Endothelial cell of umbilical vein (primary cell): ENCODE results near the gene HSH2D. TPM values are rescaled to one million over a fixed set of nuclear protein-coding genes. Genes with fewer than 3 reads are reported as not detected.

Source experiments
- BruUV-seq: library from RNA; stranded (reverse); fragments of 400-500 nt; replicated peaks from 2 replicates; lab custom pipeline; 2021; lab: Mats Ljungman, UMichigan
- CTCF ChIA-PET: fragments of 300-600, 350-600 bp; sonication (Branson Sonifier 250); formaldehyde crosslinking; loops from one replicate; lab custom pipeline; 2021; ENCODE audit warnings: antibody characterized with exemption, inconsistent platforms; lab: Charles Lee
- POLR2A ChIA-PET: fragments of 300-600, 350-600 bp; sonication (Branson Sonifier 250); formaldehyde crosslinking; loops from one replicate; lab custom pipeline; 2021; ENCODE audit warnings: antibody characterized with exemption, inconsistent platforms; lab: Charles Lee
- DNase-seq: peaks from one replicate; pipeline ENCODE4 v3.0.0-alpha.2; 2011; ENCODE audit warnings: low read depth, low spot score
- FAIRE-seq: peaks from 2 replicates; lab custom pipeline; 2011; peaks lifted over from hg19 to GRCh38; lab: Jason Lieb, UNC
- H2AFZ ChIP-seq: 2 replicates; pipeline ENCODE4 v1.6.0; 2012; ENCODE audit warnings: low read depth, low read length, control low read depth, inconsistent platforms
- H3K27ac ChIP-seq: 2 replicates; pipeline ENCODE4 v1.5.1; 2011; ENCODE audit warnings: low read depth, mild to moderate bottlenecking, control low read depth, low read length, moderate library complexity; ENCODE audit not compliant: insufficient read depth
- H3K27me3 ChIP-seq, 2 experiments: 2 replicates each; pipeline versions ENCODE4 v1.6.0 to v1.6.1; 2011; ENCODE audit warnings: low read length in 2 of 2, mixed read lengths in 1 of 2; ENCODE audit not compliant: control insufficient read depth in 2 of 2, insufficient read depth in 2 of 2
- H3K36me3 ChIP-seq, 2 experiments: 2 replicates in 1 of 2; 3 replicates in 1 of 2; pipeline ENCODE4 v1.5.1; 2011; ENCODE audit warnings: low read length in 2 of 2, mild to moderate bottlenecking in 1 of 2, moderate library complexity in 1 of 2; ENCODE audit not compliant: control insufficient read depth in 2 of 2, insufficient read depth in 2 of 2; ENCODE audit errors: extremely low read depth in 1 of 2
- H3K4me1 ChIP-seq: 3 replicates; pipeline ENCODE4 v1.5.1; 2011; ENCODE audit warnings: mild to moderate bottlenecking, low read length; ENCODE audit not compliant: control insufficient read depth, insufficient read depth; ENCODE audit errors: extremely low read depth
- H3K4me2 ChIP-seq: 2 replicates; pipeline ENCODE4 v1.6.1; 2011; ENCODE audit warnings: low read length, control low read depth, mixed read lengths; ENCODE audit not compliant: insufficient read depth
- H3K4me3 ChIP-seq, 3 experiments: fragments of 200-600 bp in 1 of 3; sonication (generic), shearing (Covaris generic) in 1 of 3; replicated peaks in 1 of 3; 2 replicates each; pipeline ENCODE4 v1.5.1; 2011 to 2016; ENCODE audit warnings: control low read depth in 3 of 3, low read length in 3 of 3, mild to moderate bottlenecking in 2 of 3, inconsistent platforms in 1 of 3, low read depth in 1 of 3, moderate library complexity in 1 of 3; ENCODE audit not compliant: insufficient read depth in 1 of 3
- H3K79me2 ChIP-seq: 2 replicates; pipeline ENCODE4 v1.6.0; 2012; ENCODE audit warnings: low read length, inconsistent platforms; ENCODE audit not compliant: control insufficient read depth, insufficient read depth
- H3K9ac ChIP-seq: replicated peaks from 2 replicates; pipeline ENCODE3; 2011; ENCODE audit warnings: low read length, control low read depth; ENCODE audit not compliant: insufficient read depth; ENCODE audit errors: extremely low read depth
- H3K9me1 ChIP-seq: replicated peaks from 3 replicates; pipeline ENCODE4 v1.6.0; 2011; ENCODE audit warnings: mild to moderate bottlenecking, low read length; ENCODE audit not compliant: control insufficient read depth, insufficient read depth; ENCODE audit errors: extremely low read depth
- H3K9me3 ChIP-seq: replicated peaks from 2 replicates; pipeline ENCODE4 v1.5.1; 2012; ENCODE audit warnings: low read length, inconsistent platforms; ENCODE audit not compliant: control insufficient read depth, insufficient read depth
- H4K20me1 ChIP-seq: replicated peaks from 2 replicates; pipeline ENCODE3; 2011; ENCODE audit warnings: mild to moderate bottlenecking, low read length; ENCODE audit not compliant: control insufficient read depth, insufficient read depth; ENCODE audit errors: extremely low read depth
- FOS ChIP-seq: IDR thresholded peaks from 2 replicates; pipeline ENCODE4 v1.6.1; 2011; ENCODE audit warnings: mild to moderate bottlenecking, low read length, moderate library complexity, borderline replicate concordance; ENCODE audit not compliant: insufficient read depth
- GATA2 ChIP-seq: IDR thresholded peaks from 2 replicates; pipeline ENCODE4 v1.7.0; 2011; ENCODE audit warnings: low read depth, mild to moderate bottlenecking, moderate library complexity, mixed read lengths, low read length; ENCODE audit not compliant: insufficient read length, insufficient read depth
- JUN ChIP-seq: IDR thresholded peaks from 2 replicates; pipeline ENCODE4 v1.6.1; 2011; ENCODE audit warnings: borderline replicate concordance, low read depth; ENCODE audit not compliant: insufficient read length, insufficient read depth
- MYC ChIP-seq: IDR thresholded peaks from one replicate; pipeline ENCODE4 v1.6.1; 2011; ENCODE audit warnings: mild to moderate bottlenecking, low read depth, low read length
- POLR2A ChIP-seq: IDR thresholded peaks from 2 replicates; pipeline ENCODE4 v1.6.1; 2012; ENCODE audit warnings: low read depth, mild to moderate bottlenecking, control low read depth, low read length
- POLR2AphosphoS5 ChIP-seq: IDR thresholded peaks from 2 replicates; pipeline ENCODE4 v1.6.1; 2012; ENCODE audit warnings: low read depth, mild to moderate bottlenecking, control low read depth, low read length, moderate library complexity; ENCODE audit not compliant: insufficient read depth
- dilution Hi-C: fragments of 300-500 bp; cut with MboI; formaldehyde crosslinking; loops from one replicate; pipeline ENCODE4 v1.15.0; 2019; ENCODE audit warnings: low sequenced_read_pairs; ENCODE audit not compliant: extremely low pct_ligation_motif_present
- intact Hi-C: fragments of 100-400 bp; cut with micrococcal nuclease; formaldehyde crosslinking; loops from one replicate; pipeline ENCODE4 v1.10.0; 2022
- polyA plus RNA-seq, 4 experiments: library from polyadenylated mRNA; depleted of rRNA in 3 of 4; stranded (reverse) in 3 of 4; unstranded in 1 of 4; fragments of >200 nt; gene quantifications; 2 replicates each; pipeline versions ENCODE4 v1.2.1 to v1.2.3, GENCODE V29; 2011 to 2012; ENCODE audit warnings: missing spikeins in 1 of 4
- total RNA-seq: library from RNA; stranded (reverse); gene quantifications from 2 replicates; pipeline ENCODE4 v1.2.3, GENCODE V29; 2021
- TF ChIP-seq, protein P1 (sequence below): IDR thresholded peaks from 2 replicates; pipeline ENCODE4 v1.6.1; 2011; ENCODE audit not compliant: insufficient read depth, insufficient read length
- TF ChIP-seq, protein P2 (sequence below), 2 donors: IDR thresholded peaks; 1 replicate in 1 of 2; 2 replicates in 1 of 2; pipeline ENCODE4 v1.5.1; 2011; ENCODE audit warnings: low read length in 2 of 2, mild to moderate bottlenecking in 2 of 2, moderate library complexity in 2 of 2, control low read depth in 1 of 2, inconsistent platforms in 1 of 2, low read depth in 1 of 2; ENCODE audit not compliant: insufficient read depth in 1 of 2; ENCODE audit errors: extremely low read depth in 1 of 2

Gene HSH2D
- total and polyA plus RNA-seq, 2 donors (not counting 3 experiments of a cell fraction or from before 2014, with no cell fraction given): not detected

DNA sequence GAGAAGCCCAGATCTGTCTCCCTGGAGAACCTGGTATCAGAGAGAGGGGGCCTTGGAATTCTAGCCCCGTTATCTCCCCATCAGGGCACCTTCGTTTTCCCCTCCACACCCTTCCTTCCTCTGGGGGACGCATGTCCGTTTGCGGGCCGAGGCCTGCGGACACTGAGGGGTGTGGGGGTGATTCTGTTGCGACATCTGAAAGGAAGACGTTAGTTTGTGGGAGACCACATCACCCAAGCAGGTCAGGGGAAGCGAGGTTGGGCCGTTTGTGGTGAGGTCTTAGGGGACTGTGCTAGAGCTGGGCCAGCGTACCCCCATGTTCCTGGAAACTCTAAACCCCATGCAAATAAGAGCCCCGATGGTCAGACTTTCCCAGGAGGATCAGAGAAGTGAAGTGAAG lies 3.7 kb upstream of the HSH2D start:
- FAIRE-seq: no peak
- no peak overlapping the region for H3K4me2 ChIP-seq
- H3K9me1 ChIP-seq: no peaks in the 10 kb centered on the region
- no peak overlapping the region for H3K9ac ChIP-seq
- ChIA-PET POLR2A (no interaction called here), CTCF (no interaction called here)
- intact Hi-C loops: no loop called here
- TF ChIP-seq JUN: no peak
- TF ChIP-seq GATA2: no peak
- TF ChIP-seq, protein P1, sequence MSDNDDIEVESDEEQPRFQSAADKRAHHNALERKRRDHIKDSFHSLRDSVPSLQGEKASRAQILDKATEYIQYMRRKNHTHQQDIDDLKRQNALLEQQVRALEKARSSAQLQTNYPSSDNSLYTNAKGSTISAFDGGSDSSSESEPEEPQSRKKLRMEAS: no peak
- no peak for TF ChIP-seq POLR2AphosphoS5
- TF ChIP-seq MYC: no peak
- TF ChIP-seq POLR2A: no peak
- no peak for TF ChIP-seq FOS
- TF ChIP-seq, protein P2, sequence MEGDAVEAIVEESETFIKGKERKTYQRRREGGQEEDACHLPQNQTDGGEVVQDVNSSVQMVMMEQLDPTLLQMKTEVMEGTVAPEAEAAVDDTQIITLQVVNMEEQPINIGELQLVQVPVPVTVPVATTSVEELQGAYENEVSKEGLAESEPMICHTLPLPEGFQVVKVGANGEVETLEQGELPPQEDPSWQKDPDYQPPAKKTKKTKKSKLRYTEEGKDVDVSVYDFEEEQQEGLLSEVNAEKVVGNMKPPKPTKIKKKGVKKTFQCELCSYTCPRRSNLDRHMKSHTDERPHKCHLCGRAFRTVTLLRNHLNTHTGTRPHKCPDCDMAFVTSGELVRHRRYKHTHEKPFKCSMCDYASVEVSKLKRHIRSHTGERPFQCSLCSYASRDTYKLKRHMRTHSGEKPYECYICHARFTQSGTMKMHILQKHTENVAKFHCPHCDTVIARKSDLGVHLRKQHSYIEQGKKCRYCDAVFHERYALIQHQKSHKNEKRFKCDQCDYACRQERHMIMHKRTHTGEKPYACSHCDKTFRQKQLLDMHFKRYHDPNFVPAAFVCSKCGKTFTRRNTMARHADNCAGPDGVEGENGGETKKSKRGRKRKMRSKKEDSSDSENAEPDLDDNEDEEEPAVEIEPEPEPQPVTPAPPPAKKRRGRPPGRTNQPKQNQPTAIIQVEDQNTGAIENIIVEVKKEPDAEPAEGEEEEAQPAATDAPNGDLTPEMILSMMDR (IDR thresholded peaks at IDR 0.05; ENCODE audit: extremely low read depth in 1 of 2, insufficient read depth in 1 of 2, low read depth in 1 of 2, low read length in 2 of 2): no peak
- H3K27me3 ChIP-seq: peaks cover 0 to 2% of the 10 kb centered on the region in 2 experiments
- BruUV-seq: no TSS peak
- no peaks in the 10 kb centered on the region for H3K79me2 ChIP-seq
- H3K27ac ChIP-seq: no peak overlapping the region
- no peaks in the 10 kb centered on the region for H3K9me3 ChIP-seq
- no peaks in the 10 kb centered on the region for H3K4me1 ChIP-seq
- dilution Hi-C loops: no loop called here
- H2AFZ ChIP-seq: peak overlapping the region; percentile 24
- no peaks in the 10 kb centered on the region for H3K36me3 ChIP-seq
- DNase-seq: no peak
- no peaks in the 10 kb centered on the region for H4K20me1 ChIP-seq
- H3K4me3 ChIP-seq: no peak overlapping the region
